ENCODE results near the gene COP1. TPM values are rescaled to one million over a fixed set of nuclear protein-coding genes. Genes with fewer than 3 reads are reported as not detected.

Gene COP1
- polyA plus RNA-seq, 10 donors: 30.8 to 48.9 (median 38.1) TPM

- no peak for DNase-seq
These were observed 3.4 kb downstream of the COP1 start for GRCh38 chr1:176203735-176204134.

- no peak for DNase-seq
These were observed 5.5 kb downstream of the COP1 start for GRCh38 chr1:176201568-176201967.

GRCh38 chr1:176199707-176200106 lies 7.4 kb downstream of the COP1 start:
- DNase-seq: no peak

- no peak for DNase-seq
These were observed 8.7 kb downstream of the COP1 start for GRCh38 chr1:176198413-176198812.

- DNase-seq: no peak
These were observed 10.4 kb downstream of the COP1 start for GRCh38 chr1:176196728-176197127.

GRCh38 chr1:176195547-176195946 lies 11.5 kb downstream of the COP1 start:
- DNase-seq: no peak

- DNase-seq: no peak
These were observed 13.4 kb downstream of the COP1 start for GRCh38 chr1:176193663-176194062.

- no peak for DNase-seq
These were observed 14.1 kb downstream of the COP1 start for GRCh38 chr1:176193023-176193422.

GRCh38 chr1:176188604-176189003 lies 18.5 kb downstream of the COP1 start:
- DNase-seq: no peak

GRCh38 chr1:176187001-176187400 lies 20.1 kb downstream of the COP1 start:
- DNase-seq: no peak

GRCh38 chr1:176183618-176184017 lies 23.5 kb downstream of the COP1 start:
- DNase-seq: no peak

GRCh38 chr1:176178316-176178715 lies 28.8 kb downstream of the COP1 start:
- no peak for DNase-seq

GRCh38 chr1:176177764-176178163 lies 29.3 kb downstream of the COP1 start:
- no peak for DNase-seq

GRCh38 chr1:176174108-176174507 lies 33.0 kb downstream of the COP1 start:
- DNase-seq: no peak

GRCh38 chr1:176172215-176172614 lies 34.9 kb downstream of the COP1 start:
- no peak for DNase-seq

- DNase-seq: no peak
These were observed 39.9 kb downstream of the COP1 start for GRCh38 chr1:176167210-176167609.

- no peak for DNase-seq
These were observed 41.5 kb downstream of the COP1 start for GRCh38 chr1:176165573-176165972.

- DNase-seq: no peak
These were observed 42.9 kb downstream of the COP1 start for GRCh38 chr1:176164014-176164678.

- DNase-seq: no peak
These were observed 47.1 kb downstream of the COP1 start for GRCh38 chr1:176159993-176160392.

GRCh38 chr1:176157995-176158394 lies 49.1 kb downstream of the COP1 start:
- DNase-seq: no peak

GRCh38 chr1:176149939-176150807 lies 56.9 kb downstream of the COP1 start:
- DNase-seq: no peak

GRCh38 chr1:176144526-176144925 lies 62.6 kb downstream of the COP1 start:
- DNase-seq: no peak

GRCh38 chr1:176142973-176143372 lies 64.1 kb downstream of the COP1 start:
- DNase-seq: no peak
